D341Med (cell line): ENCODE data around the gene MAP1B.
"Not testable (repeated sequence)": the region's sequence is repeated elsewhere in the genome, so short reads cannot be mapped to it uniquely, and the experiment has no call there.

Experiments
- DNase-seq: peaks from one replicate; pipeline ENCODE4 v3.0.0; 2012; ENCODE audit warnings: low spot score

The MAP1B gene

GRCh38 chr5:72161951-72162350, 54.7 kb downstream of the MAP1B start:
- DNase-seq: no peak

DNA sequence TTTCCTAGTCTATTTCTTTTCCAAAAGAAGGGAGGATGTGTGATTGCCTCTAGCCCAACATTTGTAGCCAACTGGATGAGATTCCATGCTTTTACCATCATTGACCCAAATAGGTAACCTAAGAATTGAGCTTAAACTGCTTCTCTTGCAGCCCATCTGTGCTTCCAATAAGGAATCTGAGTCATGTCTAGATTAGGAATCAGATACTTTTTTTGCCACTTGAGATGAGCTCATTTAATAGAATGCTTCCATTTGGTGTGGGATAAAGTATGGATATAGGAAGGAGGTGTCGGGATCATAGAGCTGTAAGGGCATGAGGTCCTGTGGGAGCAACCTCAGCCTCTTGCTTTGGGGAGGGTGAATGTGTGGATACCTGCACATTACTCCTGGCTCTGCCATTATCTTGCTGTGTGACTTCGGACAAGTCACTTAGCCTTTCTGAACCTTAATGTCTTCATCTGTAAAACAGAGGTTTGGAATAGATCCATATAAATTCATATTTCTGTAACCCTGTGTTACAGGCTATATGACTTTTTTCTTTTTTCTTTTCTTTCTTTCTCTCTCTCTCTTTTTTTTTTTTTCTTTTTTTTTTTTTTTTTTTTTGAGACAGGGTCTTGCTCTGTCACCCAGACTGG, 56.2 kb downstream of the MAP1B start:
- DNase-seq: no peak

- DNase-seq: peak; percentile 63
These were observed 59.0 kb downstream of the MAP1B start for GRCh38 chr5:72166070-72166979.

DNA sequence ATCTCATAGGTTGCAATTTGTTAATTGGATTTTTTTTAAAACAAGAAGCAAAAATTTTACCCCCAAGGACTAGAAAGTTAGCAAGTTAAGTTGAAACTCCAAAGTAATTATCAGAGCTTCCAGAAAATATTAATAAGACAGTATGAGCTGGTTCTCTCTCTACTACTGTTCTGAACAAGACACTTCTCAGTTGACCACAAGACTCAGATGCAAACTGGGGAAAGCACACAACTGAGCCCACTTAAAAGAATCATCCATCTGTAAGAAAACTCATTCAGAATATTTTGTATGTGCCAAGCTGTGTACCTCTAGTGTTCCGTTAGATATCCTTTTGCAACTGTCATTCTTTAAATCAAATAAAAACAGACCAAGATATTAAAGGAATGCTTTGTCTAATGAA, 60.0 kb downstream of the MAP1B start:
- DNase-seq: no peak

GRCh38 chr5:72167804-72168203, 60.5 kb downstream of the MAP1B start:
- no peak for DNase-seq

DNA sequence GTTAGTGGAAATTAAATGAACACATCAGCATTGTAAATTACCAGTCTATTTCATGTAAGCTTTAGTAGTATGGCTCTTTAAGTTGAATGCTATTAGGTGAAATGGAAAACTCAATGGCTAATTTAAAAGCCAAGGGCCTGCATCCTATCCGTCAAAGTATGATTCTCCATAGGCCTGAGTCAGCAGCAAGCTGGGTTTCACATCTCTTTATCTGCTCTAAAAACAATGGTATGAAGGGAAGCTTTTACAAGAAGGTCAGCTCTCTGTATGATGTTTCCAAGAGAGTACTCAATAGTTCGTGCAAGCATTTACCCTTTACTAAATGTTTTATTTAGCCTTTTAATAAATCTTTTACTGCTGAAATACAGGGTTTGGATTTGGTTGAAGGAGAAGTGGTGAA, 62.8 kb downstream of the MAP1B start:
- DNase-seq: no peak

GRCh38 chr5:72171181-72171580, 63.9 kb downstream of the MAP1B start:
- not testable (repeated sequence) for DNase-seq

DNA sequence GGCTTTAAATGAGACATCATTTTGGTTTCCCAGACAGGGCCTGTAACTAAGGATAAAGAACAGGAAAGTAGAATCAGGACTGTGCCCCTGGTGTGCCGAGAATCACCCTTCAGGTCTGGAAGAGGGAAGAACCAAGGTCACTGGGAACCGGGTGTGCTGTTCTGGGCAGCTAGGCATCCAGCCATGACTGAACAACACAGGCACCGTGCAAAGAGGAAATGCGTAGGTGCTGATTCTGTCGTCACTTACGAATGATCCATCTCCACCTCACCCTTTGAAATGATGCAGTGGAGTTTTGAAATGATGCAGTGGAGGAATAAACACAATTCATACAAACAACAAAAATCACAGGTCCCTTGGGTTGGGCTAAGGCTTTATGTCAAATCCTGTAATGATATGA, 64.4 kb downstream of the MAP1B start:
- no peak for DNase-seq

DNA sequence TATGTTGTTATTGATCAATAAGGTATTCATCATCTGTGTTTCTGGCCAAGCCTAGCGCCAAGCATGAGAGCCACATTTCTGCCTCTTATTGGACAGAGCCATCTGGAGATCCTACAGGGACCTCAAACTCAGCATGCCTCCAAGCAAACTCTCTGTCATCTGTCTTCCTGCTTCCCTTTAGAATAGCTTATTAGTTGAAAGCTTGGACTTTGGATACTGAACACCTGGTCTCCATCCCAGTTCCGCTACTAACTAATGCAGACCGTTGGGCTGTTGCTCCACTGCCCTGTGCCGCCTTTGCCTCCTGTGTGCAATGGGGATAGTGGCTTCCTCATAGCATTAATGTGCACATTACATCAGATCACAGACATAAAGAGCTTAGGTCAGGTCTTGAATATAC, 65.5 kb downstream of the MAP1B start:
- DNase-seq: no peak

- no peak for DNase-seq
These were observed 70.3 kb downstream of the MAP1B start for GRCh38 chr5:72177538-72177937.

- DNase-seq: no peak
These were observed 71.9 kb downstream of the MAP1B start for GRCh38 chr5:72179028-72179815.

GRCh38 chr5:72179816-72180440, 72.7 kb downstream of the MAP1B start:
- DNase-seq: no peak

DNA sequence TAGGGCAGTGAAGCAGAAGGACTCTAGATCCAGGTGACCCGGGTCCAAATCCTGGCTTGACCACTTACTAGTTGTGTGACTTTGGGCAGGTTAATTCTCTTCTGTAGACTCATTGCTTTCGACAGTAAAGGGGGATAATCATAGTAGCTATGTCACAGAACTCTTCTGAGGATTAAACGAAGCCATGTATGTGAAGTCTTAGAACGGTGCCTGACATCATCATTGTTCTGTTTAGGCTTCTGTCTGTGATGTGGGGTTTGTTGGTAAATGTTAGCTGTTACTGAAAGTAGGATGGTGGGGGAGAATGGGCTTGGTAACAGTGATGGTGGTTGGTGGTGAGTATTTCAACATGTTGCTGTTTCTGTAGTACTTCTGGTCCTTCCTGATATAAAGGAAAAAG, 73.7 kb downstream of the MAP1B start:
- DNase-seq: no peak

DNA sequence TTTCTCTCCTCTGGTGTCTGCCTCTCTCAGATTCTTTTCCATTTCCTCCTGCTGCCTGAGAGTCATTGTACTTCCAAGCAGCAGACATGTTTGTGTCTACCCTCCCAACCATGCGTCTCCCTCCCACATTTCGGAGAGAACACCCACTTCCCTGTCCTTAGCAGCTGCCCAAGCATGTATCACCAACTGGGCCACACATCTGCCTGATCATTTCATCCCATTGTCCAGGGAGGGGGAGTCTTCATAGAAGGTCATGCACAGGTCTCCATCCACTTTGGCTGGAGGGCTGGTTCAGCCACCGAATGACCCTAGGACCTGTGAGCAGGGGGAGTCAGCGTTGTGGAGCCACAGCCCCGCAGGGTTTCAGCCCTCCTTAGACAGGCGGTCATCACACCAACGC, 75.4 kb downstream of the MAP1B start:
- no peak for DNase-seq

- no peak for DNase-seq
These were observed 75.8 kb downstream of the MAP1B start for GRCh38 chr5:72183101-72183520.

GRCh38 chr5:72184408-72184807, 77.1 kb downstream of the MAP1B start:
- no peak for DNase-seq

DNA sequence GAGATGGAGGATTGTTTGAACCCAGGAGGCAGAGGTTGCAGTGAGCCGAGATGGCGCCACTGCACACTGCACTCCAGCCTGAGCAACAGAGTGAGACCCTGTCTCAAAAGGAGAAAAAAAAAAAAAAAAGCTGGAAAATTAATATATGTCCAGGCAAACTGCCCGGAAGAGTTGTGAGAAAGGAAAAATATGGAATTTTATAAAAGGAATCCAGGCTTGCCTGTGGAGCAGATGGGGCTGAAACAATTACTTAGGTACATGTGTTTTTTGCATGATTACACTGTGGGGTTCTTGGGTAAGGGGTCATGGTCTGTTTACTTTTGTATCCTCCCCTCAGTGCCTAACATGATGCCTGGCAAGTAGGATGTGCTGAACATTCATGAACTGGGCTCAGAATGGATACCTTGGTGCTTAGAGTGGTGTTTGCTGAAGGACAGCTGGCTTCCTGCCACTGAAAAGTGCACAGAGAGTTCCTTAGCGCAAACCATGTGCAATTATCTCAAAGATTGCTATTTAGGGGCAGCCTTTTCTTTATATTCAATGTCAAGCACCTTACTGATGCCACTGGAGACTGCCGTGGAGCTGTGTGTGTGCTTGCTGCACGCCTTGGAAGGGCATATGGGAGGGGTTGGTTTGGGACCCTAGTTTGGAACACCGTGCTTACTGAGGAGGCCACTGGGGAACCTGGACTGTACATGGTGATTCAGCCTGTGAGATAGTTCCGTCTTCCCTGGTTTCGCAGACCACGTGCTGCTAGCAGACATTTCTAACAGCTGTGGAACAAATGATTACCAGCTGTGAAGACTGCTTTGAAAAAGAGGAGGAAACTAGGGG, 78.4 kb downstream of the MAP1B start:
- no peak for DNase-seq

DNA sequence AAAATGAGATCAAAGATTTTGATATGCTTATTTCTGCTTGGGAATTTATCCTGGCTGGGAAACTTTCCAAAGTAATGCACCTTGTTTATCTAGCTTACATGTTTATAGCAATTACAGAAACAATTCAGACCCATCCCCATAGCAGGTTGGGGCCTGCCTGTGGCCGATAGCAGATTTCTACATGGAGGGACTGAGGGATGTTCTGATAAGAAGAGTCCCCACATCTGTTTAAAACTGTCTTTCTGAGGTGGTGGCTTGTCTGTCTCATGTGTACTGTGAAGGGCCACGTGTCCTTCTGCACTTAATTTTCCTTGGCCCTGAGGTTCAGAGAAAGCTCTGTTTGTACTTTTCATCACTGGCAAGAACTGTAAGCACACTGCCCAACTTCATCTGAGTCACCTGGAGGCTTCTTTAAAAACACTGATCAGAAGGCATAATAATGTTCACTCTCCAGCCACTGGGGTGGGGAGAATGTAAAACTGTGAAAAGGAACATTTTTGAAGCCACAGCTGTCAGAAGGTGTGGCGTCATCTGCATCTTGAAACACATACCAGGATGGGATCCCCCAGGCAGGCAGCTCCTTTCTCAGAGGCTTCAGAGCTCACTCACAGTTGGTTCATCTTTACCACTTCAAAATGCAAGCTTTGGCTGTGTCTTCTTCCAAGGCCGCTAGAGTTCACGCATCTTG, 80.3 kb downstream of the MAP1B start:
- DNase-seq: no peak

GRCh38 chr5:72188166-72188565, 80.9 kb downstream of the MAP1B start:
- DNase-seq: no peak

DNA sequence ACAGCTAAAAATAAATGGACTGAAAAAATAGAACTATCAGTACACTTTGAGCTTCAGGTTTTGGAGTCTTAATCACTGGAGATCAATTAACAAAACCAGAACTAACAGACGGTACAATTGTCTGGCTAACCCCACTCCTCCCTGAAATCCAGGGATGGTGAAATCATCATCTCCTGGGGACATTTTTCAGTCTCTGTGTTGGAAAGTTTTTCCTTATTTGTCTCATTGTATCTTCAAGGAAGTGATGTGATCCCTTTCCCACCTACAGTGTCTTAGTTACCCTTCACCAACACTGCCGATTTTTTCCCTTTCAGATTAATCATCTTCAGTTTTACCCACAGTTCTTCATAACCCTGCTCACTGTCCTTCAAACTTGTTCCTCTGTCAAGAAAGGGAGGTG, 81.9 kb downstream of the MAP1B start:
- DNase-seq: no peak

DNA sequence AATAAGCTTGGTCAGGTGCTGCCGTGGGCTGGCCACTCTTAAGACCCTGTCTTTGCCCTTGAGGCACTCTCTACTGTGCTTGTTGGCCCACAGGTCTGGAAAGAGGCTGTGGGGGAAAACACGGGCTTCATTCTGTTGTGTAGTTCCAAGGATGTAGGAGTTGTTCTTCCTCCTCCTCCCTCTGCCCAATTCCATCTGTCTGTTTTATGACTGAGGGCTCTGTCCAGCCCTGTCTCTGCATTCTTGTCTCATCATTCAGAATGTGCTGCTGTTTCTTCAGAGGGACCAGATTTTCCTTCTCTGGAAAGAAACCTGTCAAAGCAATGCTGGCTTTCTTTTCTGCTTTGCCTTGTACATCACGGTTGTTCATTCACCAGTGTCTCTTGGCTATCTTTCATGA, 84.1 kb downstream of the MAP1B start:
- DNase-seq: no peak
